K562 (cell line): ENCODE results near the gene EZH1. TPM values are rescaled to one million over a fixed set of nuclear protein-coding genes. Genes with fewer than 3 reads are reported as not detected.
A peak's percentile ranks its signal among the peaks of the same experiment; 100 is the strongest.

Source experiments
- ATF2 ChIP-seq: sonication (generic); formaldehyde crosslinking; IDR thresholded peaks from 2 replicates; pipeline ENCODE4 v1.8.1; 2022; ENCODE audit warnings: missing genetic modification reagents
- BDP1 ChIP-seq: IDR thresholded peaks from 3 replicates; pipeline ENCODE4 v1.6.1; 2011; ENCODE audit not compliant: insufficient read length, insufficient read depth
- CBX8 ChIP-seq: fragments of 200-600 bp; sonication (generic); IDR thresholded peaks from 2 replicates; pipeline ENCODE4 v1.6.1; 2012; ENCODE audit warnings: borderline replicate concordance, mixed run types, low read depth, mild to moderate bottlenecking, moderate library complexity, mixed read lengths, low read length, control low read depth, inconsistent platforms; ENCODE audit not compliant: poor library complexity, severe bottlenecking; ENCODE audit errors: extremely low read depth
- ELF2 ChIP-seq: fragments of 250-450 bp; sonication (Bioruptor Pico); IDR thresholded peaks from 2 replicates; pipeline ENCODE4 v1.5.0; 2021; ENCODE audit warnings: mild to moderate bottlenecking
- HCFC1 ChIP-seq: IDR thresholded peaks from 2 replicates; pipeline ENCODE4 v1.6.1; 2012; ENCODE audit warnings: low read depth, low read length, improper control_type of control experiment
- KAT2B ChIP-seq: IDR thresholded peaks from one replicate; pipeline ENCODE4 v1.6.1; 2012; ENCODE audit warnings: low read depth, mild to moderate bottlenecking, control low read depth, inconsistent platforms, low read length, moderate library complexity
- MEF2D ChIP-seq: conservative IDR thresholded peaks from 2 replicates; pipeline ENCODE4 v1.6.1; 2016; ENCODE audit warnings: low read depth, missing genetic modification characterization, missing compliant biosample characterization
- MLX ChIP-seq, 2 experiments: fragments of 450-650 bp in 1 of 2; sonication (generic) in 1 of 2; formaldehyde crosslinking; conservative IDR thresholded peaks; 2 replicates each; pipeline versions ENCODE4 v1.4.0 to v1.8.1; 2020 to 2022; ENCODE audit warnings: mild to moderate bottlenecking in 1 of 2, missing genetic modification reagents in 1 of 2
- PTRF ChIP-seq: fragments of 450-650 bp; IDR thresholded peaks from 2 replicates; pipeline ENCODE4 v1.6.1; 2016; ENCODE audit warnings: mild to moderate bottlenecking, missing genetic modification characterization, missing compliant biosample characterization
- PYGO2 ChIP-seq: fragments of 450-650 bp; IDR thresholded peaks from 2 replicates; pipeline ENCODE4 v1.6.1; 2016; ENCODE audit warnings: mild to moderate bottlenecking, missing genetic modification characterization, moderate library complexity, missing compliant biosample characterization
- RBM15 ChIP-seq: fragments of 200-400 bp; formaldehyde crosslinking; IDR thresholded peaks from 2 replicates; pipeline ENCODE4 v1.6.1; 2018; ENCODE audit warnings: mild to moderate bottlenecking, low read length, moderate library complexity; ENCODE audit not compliant: insufficient read depth
- SP1 ChIP-seq: sonication (generic); formaldehyde crosslinking; IDR thresholded peaks from 2 replicates; pipeline ENCODE4 v1.8.1; 2022; ENCODE audit warnings: mild to moderate bottlenecking, missing genetic modification reagents
- STAT5A ChIP-seq: IDR thresholded peaks from 2 replicates; pipeline ENCODE4 v1.6.1; 2012; ENCODE audit warnings: low read length, inconsistent platforms, borderline replicate concordance
- TAL1 ChIP-seq: fragments of 450-650 bp; IDR thresholded peaks from 2 replicates; pipeline ENCODE4 v1.6.1; 2016; ENCODE audit warnings: mild to moderate bottlenecking
- VEZF1 ChIP-seq: fragments of 200-800 bp; sonication (Bioruptor generic); IDR thresholded peaks from 2 replicates; pipeline ENCODE4 v1.6.1; 2017; ENCODE audit warnings: missing genetic modification characterization, missing compliant biosample characterization
- ZNF277 ChIP-seq: fragments of 250-450 bp; sonication (Bioruptor Pico); IDR thresholded peaks from 2 replicates; pipeline ENCODE4 v1.8.0; 2022; ENCODE audit warnings: inconsistent platforms, mild to moderate bottlenecking, moderate library complexity, borderline replicate concordance
- ZNF280B ChIP-seq: fragments of 250-450 bp; sonication (Bioruptor Pico); IDR thresholded peaks from 2 replicates; pipeline ENCODE4 v1.5.1; 2021; ENCODE audit warnings: mild to moderate bottlenecking
- ZNF316 ChIP-seq: fragments of 450-650 bp; IDR thresholded peaks from 2 replicates; pipeline ENCODE4 v1.6.1; 2016
- ZNF347 ChIP-seq: fragments of 450-650 bp; formaldehyde crosslinking; IDR thresholded peaks from 2 replicates; pipeline ENCODE4 v1.4.0; 2020; ENCODE audit warnings: low read depth, mild to moderate bottlenecking, moderate library complexity
- ZNF354B ChIP-seq: fragments of 250-450 bp; sonication (Bioruptor Pico); IDR thresholded peaks from 2 replicates; pipeline ENCODE4 v1.4.0; 2020
- ZNF696 ChIP-seq: fragments of 250-450 bp; sonication (Bioruptor Pico); conservative IDR thresholded peaks from 2 replicates; pipeline ENCODE4 v1.4.0; 2020; ENCODE audit warnings: mild to moderate bottlenecking, moderate library complexity
- ZNF778 ChIP-seq: fragments of 450-650 bp; formaldehyde crosslinking; IDR thresholded peaks from 2 replicates; pipeline ENCODE4 v1.4.0; 2020; ENCODE audit warnings: mild to moderate bottlenecking, moderate library complexity
- polyA plus RNA-seq, 8 experiments: library from polyadenylated mRNA; depleted of rRNA in 4 of 8; stranded (reverse) in 5 of 8; unstranded in 3 of 8; fragments of >200 nt; fragmentation: Nextera tagmentation in 2 of 8; fragmentation: Illumina TruSeq in 1 of 8; extraction: Ambion mirVana in 2 of 8; extraction: Trizol in 1 of 8; gene quantifications; 2 replicates each; pipeline versions ENCODE4 v1.2.1 to v1.2.3, GENCODE V29; 2011 to 2014; ENCODE audit warnings: inconsistent platforms in 1 of 8, missing spikeins in 1 of 8
- total RNA-seq, 7 experiments: library from RNA; depleted of rRNA in 6 of 7; stranded (reverse); fragments of >200 nt in 6 of 7; fragmentation: Illumina TruSeq in 2 of 7; extraction: Trizol in 2 of 7; gene quantifications; 2 replicates each; pipeline versions ENCODE4 v1.2.1 to v1.2.3, GENCODE V29; 2011 to 2021; ENCODE audit warnings: low replicate concordance in 1 of 7

Gene EZH1
- total and polyA plus RNA-seq, 9 of the 15 experiments (the other 6 are each of a cell fraction or from before 2014, with no cell fraction given) = 8.6 to 40.8 (median 22.9) TPM

GRCh38 chr17:42775534-42776098 lies 30.8 kb upstream of the EZH1 start (continued):
- TF ChIP-seq VEZF1 (CRISPR knock-in tag) (peak; percentile 80), STAT5A (no peak; the same call in 1 of the 2 replicates), KAT2B (no peak), MLX (CRISPR knock-in tag; conservative IDR thresholded peaks at IDR 0.05) (no peak), PYGO2 (tag) (no peak), BDP1 (no peak), ZNF316 (no peak), ZNF778 (CRISPR knock-in tag) (no peak), SP1 (CRISPR knock-in tag) (no peak; the same call in 1 of the 2 replicates), ZNF347 (CRISPR knock-in tag) (no peak), ZNF280B (CRISPR knock-in tag) (no peak), ZNF354B (CRISPR knock-in tag) (no peak), RBM15 (no peak), ELF2 (CRISPR knock-in tag) (no peak), CBX8 (no peak), ZNF277 (CRISPR knock-in tag) (no peak), ZNF696 (CRISPR knock-in tag) (no peak), MEF2D (tag) (peak; percentile 94), HCFC1 (no peak), TAL1 (peak; percentile 70), ATF2 (no peak), PTRF (tag) (no peak)
